ENCODE measurements around the gene SLC26A11.

DNA sequence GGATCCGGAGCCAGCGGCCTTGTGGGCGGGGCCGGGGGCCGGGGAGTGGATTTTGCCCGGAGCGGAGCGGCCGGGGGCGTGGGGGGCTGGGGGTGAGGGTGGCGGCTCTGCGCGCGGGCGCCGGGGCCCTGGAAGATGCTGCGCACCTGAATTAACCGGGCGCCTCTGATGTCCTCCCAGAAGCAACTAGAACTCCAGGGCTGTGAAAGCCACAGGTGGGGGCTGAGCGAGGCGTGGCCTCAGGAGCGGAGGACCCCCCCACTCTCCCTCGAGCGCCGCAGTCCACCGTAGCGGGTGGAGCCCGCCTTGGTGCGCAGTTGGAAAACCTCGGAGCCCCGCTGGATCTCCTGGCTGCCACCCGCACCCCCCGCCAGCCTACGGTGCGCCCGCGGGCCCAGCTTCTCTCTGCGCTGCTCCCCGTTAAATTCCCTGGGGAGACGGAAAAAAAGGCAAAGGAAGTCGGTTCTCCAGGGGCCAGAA, 549 bp downstream of the SLC26A11 start:
- TF ChIP-seq ZNF274 (IDR thresholded peaks at IDR 0.05; ENCODE audit: low read depth, low read length) (no peak), RAD21 (IDR thresholded peaks at IDR 0.05; ENCODE audit: low read depth) (no peak)

Data from HCT116 (cell line).